Left lung (tissue), 10 donors: ENCODE data around the gene LRCH3. TPM values are rescaled to one million over a fixed set of nuclear protein-coding genes. Genes with fewer than 3 reads are reported as not detected.
"Not testable (repeated sequence)": the region's sequence is repeated elsewhere in the genome, so short reads cannot be mapped to it uniquely, and the experiment has no call there.

ENCODE experiments used
- ATAC-seq: fragments of 200-7000 bp; cut with Tn5 transposase; one replicate; pipeline ENCODE4 v1.9.1; 2020; ENCODE audit warnings: moderate library complexity
- DNase-seq, 4 donors: peaks; one replicate each; pipeline ENCODE4 v3.0.0-alpha.2; 2013 to 2020
- H3K27ac ChIP-seq, 2 donors: fragments of 200-600 bp; sonication (generic) in 1 of 2; one replicate each; pipeline versions ENCODE4 v1.5.0 to v1.8.0; 2020 to 2021
- H3K27me3 ChIP-seq, 2 donors: fragments of 200-600 bp; sonication (generic) in 1 of 2; one replicate each; pipeline versions ENCODE4 v1.5.0 to v1.8.0; 2020 to 2021
- H3K36me3 ChIP-seq, 2 donors: fragments of 200-600 bp; sonication (generic) in 1 of 2; one replicate each; pipeline versions ENCODE4 v1.5.0 to v1.8.0; 2020 to 2021
- H3K4me1 ChIP-seq, 2 donors: fragments of 200-600 bp; one replicate each; pipeline ENCODE4 v1.8.0; 2021
- H3K4me3 ChIP-seq, 2 donors: fragments of 200-600 bp; sonication (generic) in 1 of 2; one replicate each; pipeline versions ENCODE4 v1.5.0 to v1.8.0; 2020 to 2021; ENCODE audit warnings: mild to moderate bottlenecking in 1 of 2
- H3K9me3 ChIP-seq, 2 donors: fragments of 200-600 bp; sonication (generic) in 1 of 2; one replicate each; pipeline versions ENCODE4 v1.5.0 to v1.8.0; 2020 to 2021
- intact Hi-C, 2 donors: fragments of 100-400 bp; cut with DNase I; formaldehyde crosslinking; loops; one replicate each; pipeline versions ENCODE4 v1.11.2 to v1.14.2; 2022
- polyA plus RNA-seq, 6 donors: library from polyadenylated mRNA; unstranded; fragments of 120-200 nt; gene quantifications; one replicate each; pipeline ENCODE4 v1.2.1, GENCODE V29; 2013; ENCODE audit not compliant: insufficient read length in 6 of 6
- total RNA-seq, 2 donors: library from RNA; stranded (reverse); fragmentation: NEBNext Ultra II Directional; extraction: Animal tissue kit (Norgen Biotek cat#: 25700); gene quantifications; one replicate each; pipeline ENCODE4 v1.2.1, GENCODE V29; 2021
- TF ChIP-seq, protein P1 (sequence below), 2 donors: fragments of 200-600 bp; sonication (generic) in 1 of 2; IDR thresholded peaks; one replicate each; pipeline versions ENCODE4 v1.5.0 to v1.8.0; 2021; ENCODE audit warnings: antibody characterized with exemption in 2 of 2
- donor health status: DM: no; HTN: yes; CAD: no.
- donor health status: DM: no; HTN: no; CAD: no.

Gene LRCH3
- total and polyA plus RNA-seq, 8 donors: 36.8 to 66.3 (median 54.2) TPM

DNA sequence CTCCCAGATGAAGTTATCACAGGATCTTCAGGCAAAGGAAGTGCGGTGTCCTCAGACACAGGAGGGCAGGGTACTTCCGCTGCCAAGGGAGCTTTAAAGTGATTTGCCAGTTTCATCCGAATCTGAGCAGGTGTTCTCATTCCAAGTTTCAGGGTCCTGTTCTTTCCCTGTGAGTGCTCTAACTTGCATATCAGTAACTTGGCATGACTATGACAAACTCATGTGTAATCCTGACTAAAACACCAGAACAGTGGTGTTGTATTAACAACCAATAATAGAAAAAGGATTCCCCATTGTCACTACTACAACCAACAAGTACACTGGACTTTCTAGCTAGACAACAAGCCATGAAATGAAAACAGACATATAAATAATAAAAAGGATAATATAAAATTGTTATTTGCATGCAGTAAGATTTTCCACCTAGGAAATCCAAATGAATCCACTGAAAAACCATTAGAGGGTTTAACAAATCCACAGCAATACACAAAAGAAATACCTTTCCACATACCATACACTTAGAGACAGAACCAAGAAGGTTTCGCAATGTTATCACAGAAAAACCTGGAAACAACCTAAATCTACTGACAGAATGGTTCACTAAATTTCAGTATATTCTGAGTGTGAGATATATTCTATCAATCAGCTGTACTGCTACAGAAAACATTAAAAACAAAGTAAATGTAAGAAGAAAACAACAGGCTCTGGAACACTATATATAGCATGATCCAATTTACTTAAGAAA is 118.1 kb downstream of the LRCH3 start:
- Histone ChIP-seq H3K4me1 (peaks cover 3 to 6% of the 10 kb centered on the region in 2 donors), H3K27ac (no peak overlapping the region), H3K27me3 (no peaks in the 10 kb centered on the region), H3K4me3 (no peak overlapping the region), H3K9me3 (no peaks in the 10 kb centered on the region), H3K36me3 (peaks cover 0 to 9% of the 10 kb centered on the region in 2 donors)
- TF ChIP-seq, protein P1, sequence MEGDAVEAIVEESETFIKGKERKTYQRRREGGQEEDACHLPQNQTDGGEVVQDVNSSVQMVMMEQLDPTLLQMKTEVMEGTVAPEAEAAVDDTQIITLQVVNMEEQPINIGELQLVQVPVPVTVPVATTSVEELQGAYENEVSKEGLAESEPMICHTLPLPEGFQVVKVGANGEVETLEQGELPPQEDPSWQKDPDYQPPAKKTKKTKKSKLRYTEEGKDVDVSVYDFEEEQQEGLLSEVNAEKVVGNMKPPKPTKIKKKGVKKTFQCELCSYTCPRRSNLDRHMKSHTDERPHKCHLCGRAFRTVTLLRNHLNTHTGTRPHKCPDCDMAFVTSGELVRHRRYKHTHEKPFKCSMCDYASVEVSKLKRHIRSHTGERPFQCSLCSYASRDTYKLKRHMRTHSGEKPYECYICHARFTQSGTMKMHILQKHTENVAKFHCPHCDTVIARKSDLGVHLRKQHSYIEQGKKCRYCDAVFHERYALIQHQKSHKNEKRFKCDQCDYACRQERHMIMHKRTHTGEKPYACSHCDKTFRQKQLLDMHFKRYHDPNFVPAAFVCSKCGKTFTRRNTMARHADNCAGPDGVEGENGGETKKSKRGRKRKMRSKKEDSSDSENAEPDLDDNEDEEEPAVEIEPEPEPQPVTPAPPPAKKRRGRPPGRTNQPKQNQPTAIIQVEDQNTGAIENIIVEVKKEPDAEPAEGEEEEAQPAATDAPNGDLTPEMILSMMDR (IDR thresholded peaks at IDR 0.05): no peak
- ATAC-seq (no peak), DNase-seq (no peak)
- intact Hi-C loops: no loop called here

- Histone ChIP-seq H3K9me3 (no peaks in the 10 kb centered on the region), H3K36me3 (peaks cover 0 to 9% of the 10 kb centered on the region in 2 donors), H3K4me1 (no peaks in the 10 kb centered on the region), H3K27ac (no peak overlapping the region), H3K27me3 (no peaks in the 10 kb centered on the region), H3K4me3 (no peak overlapping the region)
- TF ChIP-seq, protein P1 (IDR thresholded peaks at IDR 0.05): no peak
- intact Hi-C loops: no loop called here
- DNase-seq (peak in 1 of 4 donors; percentile 81), ATAC-seq (no peak)
Observed at GRCh38 chr3:197912741-197913476, 121.9 kb downstream of the LRCH3 start.

- no peak overlapping the region for H3K4me3 ChIP-seq
- H3K27ac ChIP-seq: no peak overlapping the region
- H3K36me3 ChIP-seq: peaks cover 0 to 9% of the 10 kb centered on the region in 2 donors
- DNase-seq (no peak), ATAC-seq (no peak)
- H3K9me3 ChIP-seq: no peaks in the 10 kb centered on the region
- intact Hi-C loops: no loop called here
- H3K27me3 ChIP-seq: no peaks in the 10 kb centered on the region
- TF ChIP-seq, protein P1 (IDR thresholded peaks at IDR 0.05): no peak
- H3K4me1 ChIP-seq: no peaks in the 10 kb centered on the region
Observed at GRCh38 chr3:197913641-197914380, 122.8 kb downstream of the LRCH3 start.

- H3K4me3 ChIP-seq, H3K9me3 ChIP-seq, H3K4me1 ChIP-seq, intact Hi-C loops, H3K27ac ChIP-seq, DNase-seq, ATAC-seq, H3K27me3 ChIP-seq: not testable (repeated sequence)
- H3K36me3 ChIP-seq: peaks cover 0 to 22% of the 10 kb centered on the region in 2 donors
Observed at GRCh38 chr3:197921429-197922275, 130.6 kb downstream of the LRCH3 start.

- intact Hi-C loops: no loop called here
- no peak overlapping the region for H3K27ac ChIP-seq
- DNase-seq (no peak), ATAC-seq (no peak)
- no peaks in the 10 kb centered on the region for H3K9me3 ChIP-seq
- H3K4me1 ChIP-seq: no peaks in the 10 kb centered on the region
- peaks cover 0 to 62% of the 10 kb centered on the region in 2 donors for H3K36me3 ChIP-seq
- no peaks in the 10 kb centered on the region for H3K27me3 ChIP-seq
- H3K4me3 ChIP-seq: no peak overlapping the region
- TF ChIP-seq, protein P1 (IDR thresholded peaks at IDR 0.05): no peak
Observed at GRCh38 chr3:197926418-197926817, 135.4 kb downstream of the LRCH3 start.

DNA sequence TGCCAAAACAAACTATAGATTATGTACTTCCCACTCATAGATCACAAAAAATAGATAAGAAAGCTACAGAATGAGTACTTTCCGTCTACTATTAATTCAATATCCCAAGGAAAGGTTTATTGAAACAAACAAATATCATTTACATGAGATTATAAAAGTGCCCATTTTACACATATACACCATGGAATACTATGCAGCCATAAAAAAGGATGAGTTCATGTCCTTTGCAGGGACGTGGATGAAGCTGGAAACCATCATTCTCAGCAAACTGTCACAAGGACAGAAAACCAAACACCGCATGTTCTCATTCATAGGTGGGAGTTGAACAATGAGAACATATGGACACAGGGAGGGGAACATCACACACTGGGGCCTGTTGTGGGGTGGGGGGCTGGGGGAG is 136.5 kb downstream of the LRCH3 start:
- ATAC-seq, intact Hi-C loops, H3K27ac ChIP-seq, H3K4me3 ChIP-seq, DNase-seq, H3K9me3 ChIP-seq, H3K4me1 ChIP-seq, H3K27me3 ChIP-seq: not testable (repeated sequence)
- peaks cover 0 to 66% of the 10 kb centered on the region in 2 donors for H3K36me3 ChIP-seq
